ENCODE results near the gene INAFM2.

The INAFM2 gene

GRCh38 chr15:40293905-40294895, 29.3 kb upstream of the INAFM2 start:
- TF ChIP-seq POLR2A (IDR thresholded peaks at IDR 0.05; ENCODE audit: low read length), result no peak
- TF ChIP-seq GATA1 (IDR thresholded peaks at IDR 0.05; ENCODE audit: low read depth, low read length), result no peak
- DNase-seq, result no peak

GRCh38 chr15:40295297-40295696, 28.2 kb upstream of the INAFM2 start:
- TF ChIP-seq POLR2A (IDR thresholded peaks at IDR 0.05; ENCODE audit: low read length) (no peak), GATA1 (IDR thresholded peaks at IDR 0.05; ENCODE audit: low read depth, low read length) (no peak)
- no peak for DNase-seq

GRCh38 chr15:40295877-40296560, 27.5 kb upstream of the INAFM2 start:
- TF ChIP-seq POLR2A (IDR thresholded peaks at IDR 0.05; ENCODE audit: low read length) (no peak), GATA1 (IDR thresholded peaks at IDR 0.05; ENCODE audit: low read depth, low read length) (no peak)
- DNase-seq, result no peak

GRCh38 chr15:40296561-40297230, 26.8 kb upstream of the INAFM2 start:
- no peak for TF ChIP-seq POLR2A (IDR thresholded peaks at IDR 0.05; ENCODE audit: low read length)
- no peak for TF ChIP-seq GATA1 (IDR thresholded peaks at IDR 0.05; ENCODE audit: low read depth, low read length)
- DNase-seq, result no peak

GRCh38 chr15:40297356-40297755, 26.1 kb upstream of the INAFM2 start:
- no peak for DNase-seq
- TF ChIP-seq GATA1 (IDR thresholded peaks at IDR 0.05; ENCODE audit: low read depth, low read length) (no peak), POLR2A (IDR thresholded peaks at IDR 0.05; ENCODE audit: low read length) (no peak)

- no peak for DNase-seq
- TF ChIP-seq POLR2A (IDR thresholded peaks at IDR 0.05; ENCODE audit: low read length), result no peak
- no peak for TF ChIP-seq GATA1 (IDR thresholded peaks at IDR 0.05; ENCODE audit: low read depth, low read length)
These were observed 25.1 kb upstream of the INAFM2 start for GRCh38 chr15:40298216-40298935.

- TF ChIP-seq POLR2A (IDR thresholded peaks at IDR 0.05; ENCODE audit: low read length) (no peak), GATA1 (IDR thresholded peaks at IDR 0.05; ENCODE audit: low read depth, low read length) (no peak)
- no peak for DNase-seq
These were observed 23.1 kb upstream of the INAFM2 start for GRCh38 chr15:40300367-40300766.

GRCh38 chr15:40300771-40301170, 22.7 kb upstream of the INAFM2 start:
- DNase-seq, result no peak
- TF ChIP-seq POLR2A (IDR thresholded peaks at IDR 0.05; ENCODE audit: low read length) (no peak), GATA1 (IDR thresholded peaks at IDR 0.05; ENCODE audit: low read depth, low read length) (no peak)

GRCh38 chr15:40301467-40302179, 21.9 kb upstream of the INAFM2 start:
- TF ChIP-seq POLR2A (IDR thresholded peaks at IDR 0.05; ENCODE audit: low read length) (no peak), GATA1 (IDR thresholded peaks at IDR 0.05; ENCODE audit: low read depth, low read length) (no peak)
- DNase-seq, result no peak

- TF ChIP-seq GATA1 (IDR thresholded peaks at IDR 0.05; ENCODE audit: low read depth, low read length) (no peak), POLR2A (IDR thresholded peaks at IDR 0.05; ENCODE audit: low read length) (no peak)
- DNase-seq, result no peak
These were observed 21.1 kb upstream of the INAFM2 start for GRCh38 chr15:40302288-40302886.

GRCh38 chr15:40302981-40303380, 20.5 kb upstream of the INAFM2 start:
- TF ChIP-seq GATA1 (IDR thresholded peaks at IDR 0.05; ENCODE audit: low read depth, low read length) (no peak), POLR2A (IDR thresholded peaks at IDR 0.05; ENCODE audit: low read length) (no peak)
- DNase-seq, result no peak

- TF ChIP-seq GATA1 (IDR thresholded peaks at IDR 0.05; ENCODE audit: low read depth, low read length) (no peak), POLR2A (IDR thresholded peaks at IDR 0.05; ENCODE audit: low read length) (no peak)
- DNase-seq, result no peak
These were observed 19.9 kb upstream of the INAFM2 start for GRCh38 chr15:40303576-40303975.
